B cell (primary cell): ENCODE measurements around the gene MEG3. TPM values are rescaled to one million over a fixed set of nuclear protein-coding genes. Genes with fewer than 3 reads are reported as not detected.

ENCODE experiments used
- ATAC-seq: fragments of 200-7000 bp; cut with Tn5 transposase; one replicate; pipeline ENCODE4 v1.10.0; 2021; ENCODE audit warnings: low read depth, mild to moderate bottlenecking, moderate number of reproducible peaks, moderate library complexity
- CTCF ChIA-PET: fragments of 350-600 bp; sonication (Branson Sonifier 250); formaldehyde crosslinking; loops from one replicate; lab custom pipeline; 2021; ENCODE audit warnings: antibody characterized with exemption, inconsistent platforms; lab: Charles Lee
- POLR2A ChIA-PET: fragments of 350-600 bp; sonication (Branson Sonifier 250); formaldehyde crosslinking; loops from one replicate; lab custom pipeline; 2021; ENCODE audit warnings: antibody characterized with exemption; lab: Charles Lee
- DNase-seq: peaks from one replicate; pipeline ENCODE4 v3.0.0; 2013
- H2AFZ ChIP-seq: 2 replicates; pipeline ENCODE4 v1.6.1; 2012; ENCODE audit warnings: mild to moderate bottlenecking, low read depth, low read length; ENCODE audit not compliant: insufficient read depth, poor library complexity, severe bottlenecking
- H3K27ac ChIP-seq, 2 donors: 1 replicate in 1 of 2; 2 replicates in 1 of 2; pipeline ENCODE4 v1.5.1; 2012 to 2013; ENCODE audit warnings: low read length in 2 of 2, mild to moderate bottlenecking in 2 of 2, moderate library complexity in 1 of 2
- H3K27me3 ChIP-seq, 4 experiments: fragments of 200-600 bp in 1 of 4; sonication (generic) in 1 of 4; replicated peaks in 1 of 4; 1 replicate in 2 of 4; 2 replicates in 2 of 4; pipeline versions ENCODE4 v1.6.1 to v1.7.0; 2013 to 2016; ENCODE audit warnings: low read length in 3 of 4, mild to moderate bottlenecking in 2 of 4, mixed read lengths in 1 of 4, moderate library complexity in 1 of 4; ENCODE audit not compliant: insufficient read depth in 4 of 4, control insufficient read depth in 3 of 4; ENCODE audit errors: control extremely low read depth in 1 of 4
- H3K36me3 ChIP-seq, 2 experiments: replicated peaks in 1 of 2; 1 replicate in 1 of 2; 2 replicates in 1 of 2; pipeline versions ENCODE4 v1.6.1 to v1.7.1; 2013; ENCODE audit warnings: low read length in 1 of 2; ENCODE audit not compliant: insufficient read depth in 2 of 2, control insufficient read depth in 1 of 2; ENCODE audit errors: control extremely low read depth in 1 of 2, extremely low read depth in 1 of 2
- H3K4me1 ChIP-seq, 2 donors: fragments of 200-600 bp in 1 of 2; sonication (generic) in 1 of 2; 1 replicate in 1 of 2; 2 replicates in 1 of 2; pipeline versions ENCODE4 v1.5.1 to v1.6.1; 2013 to 2017; ENCODE audit warnings: low read length in 2 of 2; ENCODE audit not compliant: control insufficient read depth in 2 of 2, insufficient read depth in 2 of 2
- H3K4me2 ChIP-seq: replicated peaks from 2 replicates; pipeline ENCODE3; 2012; ENCODE audit warnings: mild to moderate bottlenecking, low read depth, low read length; ENCODE audit not compliant: poor library complexity, severe bottlenecking
- H3K4me3 ChIP-seq, 5 experiments: fragments of 200-600 bp in 1 of 5; sonication (generic) in 1 of 5; 1 replicate in 3 of 5; 2 replicates in 2 of 5; pipeline versions ENCODE4 v1.5.1 to v1.7.0; 2011 to 2016; ENCODE audit warnings: low read length in 4 of 5, mild to moderate bottlenecking in 4 of 5, low read depth in 2 of 5, control low read depth in 1 of 5, moderate library complexity in 1 of 5; ENCODE audit not compliant: insufficient read depth in 1 of 5; ENCODE audit errors: control extremely low read depth in 1 of 5, extremely low read depth in 1 of 5
- H3K79me2 ChIP-seq: fragments of 200-600 bp; sonication (generic); one replicate; pipeline ENCODE4 v1.6.0; 2016; ENCODE audit warnings: low read length; ENCODE audit not compliant: control insufficient read depth, insufficient read depth
- H3K9ac ChIP-seq: fragments of 200-600 bp; sonication (generic); 2 replicates; pipeline ENCODE4 v1.6.1; 2017; ENCODE audit warnings: mild to moderate bottlenecking, low read length, moderate library complexity
- H3K9me3 ChIP-seq, 3 donors: one replicate each; pipeline versions ENCODE4 v1.6.1 to v1.7.1; 2013; ENCODE audit warnings: low read length in 2 of 3; ENCODE audit not compliant: control insufficient read depth in 2 of 3, insufficient read depth in 1 of 3; ENCODE audit errors: control extremely low read depth in 1 of 3
- H4K20me1 ChIP-seq: 2 replicates; pipeline ENCODE4 v1.6.0; 2012; ENCODE audit warnings: mild to moderate bottlenecking, low read length; ENCODE audit not compliant: insufficient read depth, control insufficient read depth, poor library complexity, severe bottlenecking
- H3K27ac Mint-ChIP-seq: one replicate; pipeline ENCODE4 v1.8.0; 2021; ENCODE audit warnings: mixed read lengths
- H3K27me3 Mint-ChIP-seq: one replicate; pipeline ENCODE4 v1.8.0; 2021; ENCODE audit warnings: mixed read lengths
- H3K4me1 Mint-ChIP-seq: one replicate; pipeline ENCODE4 v1.8.0; 2021; ENCODE audit warnings: mixed read lengths
- H3K4me3 Mint-ChIP-seq: one replicate; pipeline ENCODE4 v1.8.0; 2021; ENCODE audit warnings: mixed read lengths
- H3K9me3 Mint-ChIP-seq: one replicate; pipeline ENCODE4 v1.8.0; 2022; ENCODE audit warnings: mixed read lengths; ENCODE audit not compliant: insufficient read depth
- CTCF ChIP-seq: fragments of 200-600 bp; IDR thresholded peaks from one replicate; pipeline ENCODE4 v1.8.0; 2022; ENCODE audit warnings: antibody characterized with exemption, mild to moderate bottlenecking
- EZH2 ChIP-seq: IDR thresholded peaks from 2 replicates; pipeline ENCODE4 v1.6.1; 2012; ENCODE audit warnings: borderline replicate concordance, low read depth, mild to moderate bottlenecking, moderate library complexity, low read length; ENCODE audit not compliant: insufficient read depth, poor library complexity, severe bottlenecking
- WGBS: methylation state at CpG from one replicate; pipeline ENCODE4 v1.1.5; 2013; ENCODE audit warnings: missing lambda C conversion rate; ENCODE audit not compliant: insufficient coverage; 5-methylcytosine and 5-hydroxymethylcytosine counted together
- intact Hi-C: fragments of 100-400 bp; cut with micrococcal nuclease; formaldehyde crosslinking; loops from one replicate; pipeline ENCODE4 v1.10.0; 2022
- polyA plus RNA-seq: library from polyadenylated mRNA; depleted of rRNA; stranded (reverse); fragments of >200 nt; gene quantifications from 2 replicates; pipeline ENCODE4 v1.2.3, GENCODE V29; 2012
- total RNA-seq, 2 donors: library from RNA; stranded (reverse); fragments of 120-200 nt in 1 of 2; gene quantifications; 1 replicate in 1 of 2; 2 replicates in 1 of 2; pipeline versions ENCODE4 v1.2.3 to v1.2.4, GENCODE V29; 2013 to 2022

MEG3 gene
- total and polyA plus RNA-seq, 2 donors (not counting 1 experiment from before 2014, with no cell fraction given) = 0.13 TPM; not detected in 1

DNA sequence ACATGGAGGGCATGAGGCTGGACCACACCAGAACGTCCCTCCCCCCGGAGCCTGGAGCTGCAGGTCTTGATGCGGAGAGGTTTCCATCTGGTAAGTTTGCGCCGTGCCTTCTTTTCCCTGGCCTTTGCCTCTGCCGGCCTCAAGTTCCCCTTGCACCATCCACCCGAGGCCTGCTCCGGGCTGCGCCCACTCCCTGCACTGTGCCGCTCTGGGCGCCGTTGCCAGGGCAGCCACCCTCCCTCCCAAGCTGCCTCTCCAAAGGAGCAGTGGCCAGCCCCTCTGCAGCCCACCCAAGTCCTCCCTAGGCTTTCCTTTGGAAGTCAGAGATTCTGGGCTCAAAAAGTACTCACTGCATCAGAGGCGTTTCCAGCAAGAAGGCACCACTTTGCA is 46.2 kb upstream of the MEG3 start:
- no peak overlapping the region for H3K4me3 Mint-ChIP-seq
- ChIA-PET CTCF (no interaction called here), POLR2A (no interaction called here)
- Histone ChIP-seq H3K4me2 (no peak overlapping the region), H3K27ac (no peak overlapping the region), H3K27me3 (no peaks in the 10 kb centered on the region), H4K20me1 (no peaks in the 10 kb centered on the region), H3K4me1 (no peaks in the 10 kb centered on the region), H2AFZ (no peak overlapping the region), H3K9me3 (peaks cover 0 to 4% (median 0%) of the 10 kb centered on the region in 3 donors), H3K36me3 (no peaks in the 10 kb centered on the region), H3K79me2 (no peaks in the 10 kb centered on the region), H3K4me3 (no peak overlapping the region), H3K9ac (no peak overlapping the region)
- 97% methylated on average over 13 of the region's 13 CpGs for WGBS
- no peaks in the 10 kb centered on the region for H3K9me3 Mint-ChIP-seq
- DNase-seq (no peak), ATAC-seq (no peak)
- H3K27me3 Mint-ChIP-seq = no peaks in the 10 kb centered on the region
- no peak overlapping the region for H3K27ac Mint-ChIP-seq
- TF ChIP-seq EZH2 (no peak), CTCF (no peak)
- intact Hi-C loops = no loop called here
- no peaks in the 10 kb centered on the region for H3K4me1 Mint-ChIP-seq

DNA sequence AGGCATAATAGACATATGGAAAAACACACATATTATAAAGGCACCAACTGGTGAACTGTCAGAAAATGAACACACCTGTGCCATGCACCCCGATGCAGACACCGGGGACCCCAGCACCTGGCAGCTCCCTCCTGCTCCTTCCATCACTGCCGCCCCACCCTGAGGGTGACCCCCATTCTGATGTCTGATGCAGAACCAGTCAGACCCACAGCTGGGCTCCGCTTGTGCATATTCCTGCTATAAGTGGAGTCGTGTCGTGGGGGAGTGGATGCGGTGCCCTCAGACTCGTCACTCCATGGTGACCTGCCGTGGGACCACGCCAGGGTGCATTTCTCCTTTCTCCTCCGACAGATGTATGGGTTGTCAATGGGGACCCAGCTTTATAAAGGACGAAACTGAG is 45.7 kb upstream of the MEG3 start:
- no peak overlapping the region for H3K4me2 ChIP-seq
- DNase-seq = no peak
- 97% methylated on average over 7 of the region's 12 CpGs for WGBS
- H3K4me3 Mint-ChIP-seq = no peak overlapping the region
- no peaks in the 10 kb centered on the region for H3K79me2 ChIP-seq
- no peak overlapping the region for H3K4me3 ChIP-seq
- H3K27ac Mint-ChIP-seq = no peak overlapping the region
- H3K36me3 ChIP-seq = no peaks in the 10 kb centered on the region
- ATAC-seq = no peak
- ChIA-PET POLR2A (no interaction called here), CTCF (no interaction called here)
- no peak overlapping the region for H3K27ac ChIP-seq
- no peak for TF ChIP-seq EZH2
- TF ChIP-seq CTCF = no peak
- H3K9me3 Mint-ChIP-seq = no peaks in the 10 kb centered on the region
- intact Hi-C loops = no loop called here
- H3K4me1 Mint-ChIP-seq = no peaks in the 10 kb centered on the region
- H2AFZ ChIP-seq = no peak overlapping the region
- H4K20me1 ChIP-seq = no peaks in the 10 kb centered on the region
- no peaks in the 10 kb centered on the region for H3K4me1 ChIP-seq
- H3K27me3 ChIP-seq = no peaks in the 10 kb centered on the region
- H3K27me3 Mint-ChIP-seq = no peaks in the 10 kb centered on the region
- H3K9me3 ChIP-seq = peaks cover 0 to 4% (median 0%) of the 10 kb centered on the region in 3 donors
- no peak overlapping the region for H3K9ac ChIP-seq
